Keratinocyte (primary cell): Measurements from ENCODE around the gene ABO. TPM values are rescaled to one million over a fixed set of nuclear protein-coding genes. Genes with fewer than 3 reads are reported as not detected.
"Not testable (repeated sequence)": the region's sequence is repeated elsewhere in the genome, so short reads cannot be mapped to it uniquely, and the experiment has no call there.

ENCODE experiments used
- DNase-seq: peaks from one replicate; pipeline ENCODE4 v3.0.0-alpha.2; 2011; ENCODE audit warnings: low read depth, missing footprints, low spot score
- FAIRE-seq: peaks from 2 replicates; lab custom pipeline; 2011; peaks lifted over from hg19 to GRCh38; lab: Jason Lieb, UNC
- H2AFZ ChIP-seq: 2 replicates; pipeline ENCODE4 v1.6.0; 2012; ENCODE audit warnings: low read length, control low read depth, inconsistent platforms; ENCODE audit not compliant: control insufficient read depth
- H3K27ac ChIP-seq: 2 replicates; pipeline ENCODE4 v1.5.1; 2011; ENCODE audit warnings: low read length; ENCODE audit not compliant: control insufficient read depth, insufficient read depth
- H3K27me3 ChIP-seq: 3 replicates; pipeline ENCODE4 v1.6.0; 2011; ENCODE audit warnings: low read length; ENCODE audit not compliant: control insufficient read depth, insufficient read depth; ENCODE audit errors: extremely low read depth
- H3K36me3 ChIP-seq, 2 experiments: 2 replicates in 1 of 2; 3 replicates in 1 of 2; pipeline ENCODE4 v1.5.1; 2011; ENCODE audit warnings: low read length in 2 of 2, mild to moderate bottlenecking in 1 of 2; ENCODE audit not compliant: control insufficient read depth in 2 of 2, insufficient read depth in 2 of 2; ENCODE audit errors: extremely low read depth in 1 of 2
- H3K4me1 ChIP-seq: 3 replicates; pipeline ENCODE4 v1.5.1; 2011; ENCODE audit warnings: low read length; ENCODE audit not compliant: control insufficient read depth, insufficient read depth; ENCODE audit errors: extremely low read depth
- H3K4me2 ChIP-seq: 3 replicates; pipeline ENCODE4 v1.6.0; 2011; ENCODE audit warnings: low read depth, low read length; ENCODE audit not compliant: control insufficient read depth, insufficient read depth; ENCODE audit errors: extremely low read depth
- H3K4me3 ChIP-seq, 3 experiments: fragments of 200-600 bp in 1 of 3; sonication (generic) in 1 of 3; 2 replicates in 2 of 3; 3 replicates in 1 of 3; pipeline ENCODE4 v1.5.1; 2011 to 2016; ENCODE audit warnings: low read length in 3 of 3, mild to moderate bottlenecking in 3 of 3, control low read depth in 2 of 3, inconsistent platforms in 1 of 3, low read depth in 1 of 3, mixed read lengths in 1 of 3, mixed run types in 1 of 3, moderate library complexity in 1 of 3; ENCODE audit not compliant: control insufficient read depth in 2 of 3, insufficient read depth in 2 of 3; ENCODE audit errors: extremely low read depth in 1 of 3
- H3K79me2 ChIP-seq: 2 replicates; pipeline ENCODE4 v1.6.0; 2012; ENCODE audit warnings: low read length; ENCODE audit not compliant: control insufficient read depth, insufficient read depth
- H3K9ac ChIP-seq: 3 replicates; pipeline ENCODE4 v1.6.0; 2011; ENCODE audit warnings: low read length; ENCODE audit not compliant: control insufficient read depth, insufficient read depth; ENCODE audit errors: extremely low read depth
- H3K9me1 ChIP-seq: 3 replicates; pipeline ENCODE4 v1.6.0; 2011; ENCODE audit warnings: low read length; ENCODE audit not compliant: control insufficient read depth, insufficient read depth; ENCODE audit errors: extremely low read depth
- H3K9me3 ChIP-seq: 2 replicates; pipeline ENCODE4 v1.5.1; 2012; ENCODE audit warnings: low read depth, low read length; ENCODE audit not compliant: control insufficient read depth
- H4K20me1 ChIP-seq: 3 replicates; pipeline ENCODE4 v1.6.0; 2011; ENCODE audit warnings: low read length; ENCODE audit not compliant: control insufficient read depth, insufficient read depth; ENCODE audit errors: extremely low read depth
- EZH2 ChIP-seq: IDR thresholded peaks from one replicate; pipeline ENCODE4 v1.6.1; 2012; ENCODE audit warnings: inconsistent platforms, mild to moderate bottlenecking, low read length, moderate library complexity
- dilution Hi-C: fragments of 300-500 bp; cut with MboI; formaldehyde crosslinking; loops from one replicate; pipeline ENCODE4 v1.7.0; 2020; ENCODE audit warnings: low sequenced_read_pairs; ENCODE audit not compliant: extremely low pct_ligation_motif_present
- polyA plus RNA-seq, 5 experiments: library from polyadenylated mRNA; depleted of rRNA in 3 of 5; stranded (reverse) in 3 of 5; stranded (forward) in 1 of 5; unstranded in 1 of 5; fragments of >200 nt; gene quantifications; 1 replicate in 1 of 5; 2 replicates in 3 of 5; 3 replicates in 1 of 5; pipeline versions ENCODE4 v1.2.1 to v1.2.3, GENCODE V29; 2011 to 2012; ENCODE audit warnings: missing spikeins in 2 of 5, low read depth in 1 of 5, low replicate concordance in 1 of 5
- TF ChIP-seq, protein P1 (sequence below), 3 experiments: IDR thresholded peaks in 1 of 3; conservative IDR thresholded peaks in 1 of 3; optimal IDR thresholded peaks in 1 of 3; 2 replicates in 2 of 3; 3 replicates in 1 of 3; pipeline versions ENCODE3 to v1.5.1; 2011; ENCODE audit warnings: low read length in 3 of 3, mild to moderate bottlenecking in 3 of 3, moderate library complexity in 2 of 3, control low read depth in 1 of 3, inconsistent platforms in 1 of 3; ENCODE audit not compliant: insufficient read depth in 2 of 3; ENCODE audit errors: extremely low read depth in 1 of 3

Gene ABO
- polyA plus RNA-seq, 1 donor (not counting 4 experiments of a cell fraction or from before 2014, with no cell fraction given), result not detected

GRCh38 chr9:133252301-133253020 lies 22.5 kb downstream of the ABO start:
- Histone ChIP-seq H3K79me2 (no peaks in the 10 kb centered on the region), H2AFZ (no peak overlapping the region), H3K36me3 (no peaks in the 10 kb centered on the region), H3K4me1 (peaks cover 7% of the 10 kb centered on the region), H3K9me1 (no peaks in the 10 kb centered on the region), H3K4me3 (no peak overlapping the region), H3K27ac (no peak overlapping the region), H3K9me3 (no peaks in the 10 kb centered on the region), H3K4me2 (peak overlapping the region; percentile 32), H3K9ac (no peak overlapping the region), H3K27me3 (peaks cover 10% of the 10 kb centered on the region), H4K20me1 (no peaks in the 10 kb centered on the region)
- TF ChIP-seq, protein P1, sequence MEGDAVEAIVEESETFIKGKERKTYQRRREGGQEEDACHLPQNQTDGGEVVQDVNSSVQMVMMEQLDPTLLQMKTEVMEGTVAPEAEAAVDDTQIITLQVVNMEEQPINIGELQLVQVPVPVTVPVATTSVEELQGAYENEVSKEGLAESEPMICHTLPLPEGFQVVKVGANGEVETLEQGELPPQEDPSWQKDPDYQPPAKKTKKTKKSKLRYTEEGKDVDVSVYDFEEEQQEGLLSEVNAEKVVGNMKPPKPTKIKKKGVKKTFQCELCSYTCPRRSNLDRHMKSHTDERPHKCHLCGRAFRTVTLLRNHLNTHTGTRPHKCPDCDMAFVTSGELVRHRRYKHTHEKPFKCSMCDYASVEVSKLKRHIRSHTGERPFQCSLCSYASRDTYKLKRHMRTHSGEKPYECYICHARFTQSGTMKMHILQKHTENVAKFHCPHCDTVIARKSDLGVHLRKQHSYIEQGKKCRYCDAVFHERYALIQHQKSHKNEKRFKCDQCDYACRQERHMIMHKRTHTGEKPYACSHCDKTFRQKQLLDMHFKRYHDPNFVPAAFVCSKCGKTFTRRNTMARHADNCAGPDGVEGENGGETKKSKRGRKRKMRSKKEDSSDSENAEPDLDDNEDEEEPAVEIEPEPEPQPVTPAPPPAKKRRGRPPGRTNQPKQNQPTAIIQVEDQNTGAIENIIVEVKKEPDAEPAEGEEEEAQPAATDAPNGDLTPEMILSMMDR (optimal IDR thresholded peaks at IDR 0.05 in 1 of 3, IDR thresholded peaks at IDR 0.05 in 1 of 3, conservative IDR thresholded peaks at IDR 0.05 in 1 of 3; ENCODE audit: extremely low read depth in 1 of 3, insufficient read depth in 2 of 3, low read length in 3 of 3), result no peak
- TF ChIP-seq EZH2, result no peak
- dilution Hi-C loops, result no loop called here
- FAIRE-seq (no peak), DNase-seq (no peak)

- Histone ChIP-seq H3K9me3 (no peaks in the 10 kb centered on the region), H4K20me1 (no peaks in the 10 kb centered on the region), H3K79me2 (no peaks in the 10 kb centered on the region), H3K4me1 (peaks cover 7% of the 10 kb centered on the region), H3K36me3 (no peaks in the 10 kb centered on the region), H3K4me3 (no peak overlapping the region), H3K4me2 (peak overlapping the region; percentile 32), H3K9ac (no peak overlapping the region), H3K9me1 (no peaks in the 10 kb centered on the region), H3K27ac (no peak overlapping the region), H3K27me3 (peaks cover 10% of the 10 kb centered on the region), H2AFZ (no peak overlapping the region)
- no peak for DNase-seq
- FAIRE-seq, result no peak
- TF ChIP-seq, protein P1 (optimal IDR thresholded peaks at IDR 0.05 in 1 of 3, IDR thresholded peaks at IDR 0.05 in 1 of 3, conservative IDR thresholded peaks at IDR 0.05 in 1 of 3; ENCODE audit: extremely low read depth in 1 of 3, insufficient read depth in 2 of 3, low read length in 3 of 3), result no peak
- no peak for TF ChIP-seq EZH2
- dilution Hi-C loops, result no loop called here
Measured at GRCh38 chr9:133251773-133252172, 23.2 kb downstream of the ABO start.

DNA sequence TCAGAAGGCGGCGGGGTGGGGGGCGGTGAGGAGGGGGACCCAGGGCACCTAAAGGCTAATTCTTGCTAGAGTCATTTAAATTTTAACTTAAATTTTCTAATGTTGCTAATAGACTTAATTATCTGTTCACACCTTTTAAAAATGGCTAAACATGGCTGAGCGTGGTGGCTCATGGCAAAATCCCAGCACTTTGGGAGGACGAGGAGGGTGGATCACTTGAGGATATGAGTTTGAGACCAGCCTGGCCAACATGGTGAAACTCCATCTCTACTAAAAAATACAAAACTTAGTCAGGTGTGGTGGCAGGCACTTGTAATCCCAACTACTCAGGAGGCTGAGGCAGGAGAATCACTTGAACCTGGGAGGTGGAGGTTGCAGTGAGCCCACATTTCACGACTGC lies 23.8 kb downstream of the ABO start:
- FAIRE-seq, H2AFZ ChIP-seq, H3K27ac ChIP-seq, H3K79me2 ChIP-seq, H3K36me3 ChIP-seq, H3K9ac ChIP-seq, H3K9me1 ChIP-seq, H3K4me3 ChIP-seq, DNase-seq, H3K4me2 ChIP-seq, dilution Hi-C loops, H4K20me1 ChIP-seq, H3K4me1 ChIP-seq, H3K9me3 ChIP-seq: not testable (repeated sequence)
- H3K27me3 ChIP-seq, result peaks cover 10% of the 10 kb centered on the region
